H1 (cell line): ENCODE data around the gene SPDYC.

Experiments
- CTCF ChIP-seq, 3 experiments: IDR thresholded peaks; 1 replicate in 2 of 3; 2 replicates in 1 of 3; pipeline versions ENCODE4 v1.5.1 to v1.6.1; 2011; ENCODE audit warnings: low read length in 3 of 3, mild to moderate bottlenecking in 3 of 3, inconsistent platforms in 2 of 3, low read depth in 1 of 3, moderate library complexity in 1 of 3; ENCODE audit not compliant: insufficient read depth in 1 of 3; ENCODE audit errors: control extremely low read depth in 1 of 3
- EZH2 ChIP-seq: fragments of 200-600 bp; sonication (generic); IDR thresholded peaks from 2 replicates; pipeline ENCODE4 v1.7.1; 2012; ENCODE audit warnings: low read depth, mild to moderate bottlenecking, moderate library complexity, low read length, inconsistent platforms; ENCODE audit not compliant: severe bottlenecking
- HDAC6 ChIP-seq: IDR thresholded peaks from one replicate; pipeline ENCODE4 v1.7.1; 2012; ENCODE audit warnings: low read depth, mild to moderate bottlenecking, inconsistent platforms, low read length, moderate library complexity
- POLR2AphosphoS5 ChIP-seq: IDR thresholded peaks from 2 replicates; pipeline ENCODE4 v1.6.1; 2011; ENCODE audit warnings: low read depth, low read length
- SUZ12 ChIP-seq: fragments of 200-600 bp; sonication (generic); IDR thresholded peaks from 2 replicates; pipeline ENCODE4 v1.6.1; 2012; ENCODE audit warnings: mild to moderate bottlenecking, inconsistent platforms, low read length, moderate library complexity, mixed read lengths
- TAF1 ChIP-seq: IDR thresholded peaks from 2 replicates; pipeline ENCODE4 v1.6.1; 2011; ENCODE audit warnings: mild to moderate bottlenecking, low read depth, low read length

GRCh38 chr11:65132988-65133700, 36.9 kb upstream of the SPDYC start:
- TF ChIP-seq CTCF (IDR thresholded peaks at IDR 0.05; ENCODE audit: control extremely low read depth in 1 of 3, insufficient read depth in 1 of 3, low read depth in 1 of 3, low read length in 3 of 3): no peak
- TF ChIP-seq POLR2AphosphoS5: no peak
- TF ChIP-seq HDAC6: no peak
- TF ChIP-seq TAF1: no peak
- no peak for TF ChIP-seq SUZ12
- TF ChIP-seq EZH2: no peak
